ENCODE results near the gene GPR17. TPM values are rescaled to one million over a fixed set of nuclear protein-coding genes. Genes with fewer than 3 reads are reported as not detected.

GPR17 gene
- total and polyA plus RNA-seq, 9 of the 15 experiments (the other 6 are each of a cell fraction or from before 2014, with no cell fraction given): not detected

GRCh38 chr2:127624320-127624755, 21.6 kb upstream of the GPR17 start:
- H4K20me1 ChIP-seq (replicated peaks; ENCODE audit: control insufficient read depth, insufficient read depth, low read length): peaks cover 5% of the 10 kb centered on the region; the same call in 1 of the 2 replicates
- no peak overlapping the region for H3K27ac ChIP-seq (ENCODE audit: extremely low read depth, low read depth, low read length)
- TF ChIP-seq KLF10 (CRISPR knock-in tag; IDR thresholded peaks at IDR 0.05): no peak
- no peak for TF ChIP-seq NCOA2 (IDR thresholded peaks at IDR 0.05; ENCODE audit: partially characterized antibody in 2 of 2)
- peaks cover 0 to 26% of the 10 kb centered on the region in 2 experiments; a peak in 3 of 5 replicates for H3K4me1 ChIP-seq (replicated peaks in 1 of 2; ENCODE audit: control insufficient read depth in 2 of 2, insufficient read depth in 2 of 2, low read length in 2 of 2)
- FAIRE-seq (no peak), ATAC-seq (no peak), DNase-seq (ENCODE audit: extremely low read depth in 1 of 4, low spot score in 3 of 4) (no peak)
- no peak overlapping the region for H3K4me2 ChIP-seq (ENCODE audit: insufficient read depth, low read length)
- CTCF ChIA-PET (ENCODE audit: low intra/inter-chr PET ratio): no interaction called here
- no peaks in the 10 kb centered on the region for H3K9me1 ChIP-seq (ENCODE audit: control insufficient read depth, insufficient read depth, low read length)
- no peaks in the 10 kb centered on the region for H3K9me3 ChIP-seq (replicated peaks; ENCODE audit: control insufficient read depth, insufficient read depth, low read depth, low read length)
- no peak overlapping the region for H3K9ac ChIP-seq (ENCODE audit: insufficient read depth in 1 of 2, low read depth in 2 of 2, low read length in 2 of 2)
- WGBS (ENCODE audit: insufficient coverage, low coverage, missing lambda C conversion rate): 2% methylated on average over 5 of the region's 5 CpGs
- H3K27me3 ChIP-seq (ENCODE audit: control insufficient read depth in 2 of 2, insufficient read depth in 2 of 2, low read length in 2 of 2): peaks cover 41 to 81% of the 10 kb centered on the region in 2 experiments; a peak in 4 of 5 replicates
- H2AFZ ChIP-seq (ENCODE audit: low read depth, low read length): no peak overlapping the region
- no peaks in the 10 kb centered on the region for H3K36me3 ChIP-seq (ENCODE audit: control insufficient read depth, insufficient read depth, low read length)
- H3K4me3 ChIP-seq: no peak overlapping the region
- no peaks in the 10 kb centered on the region for H3K79me2 ChIP-seq (ENCODE audit: control insufficient read depth, insufficient read depth, low read length)
- POLR2A ChIA-PET: interaction anchor here (0.6 kb wide), 1 partner anchor 17 kb away, joined by 3 read pairs; no protein-coding TSS in a partner anchor
- intact Hi-C loops (cut with micrococcal nuclease): no loop called here
- BruUV-seq (replicated peaks): no TSS peak
- in situ Hi-C loops (cut with MboI): no loop called here

- Histone ChIP-seq H3K79me2 (ENCODE audit: control insufficient read depth, insufficient read depth, low read length) (no peaks in the 10 kb centered on the region), H4K20me1 (replicated peaks; ENCODE audit: control insufficient read depth, insufficient read depth, low read length) (peaks cover 5% of the 10 kb centered on the region; the same call in 1 of the 2 replicates), H2AFZ (ENCODE audit: low read depth, low read length) (no peak overlapping the region), H3K36me3 (ENCODE audit: control insufficient read depth, insufficient read depth, low read length) (no peaks in the 10 kb centered on the region), H3K9ac (ENCODE audit: insufficient read depth in 1 of 2, low read depth in 2 of 2, low read length in 2 of 2) (no peak overlapping the region), H3K4me3 (no peak overlapping the region), H3K9me1 (ENCODE audit: control insufficient read depth, insufficient read depth, low read length) (no peaks in the 10 kb centered on the region), H3K4me2 (ENCODE audit: insufficient read depth, low read length) (no peak overlapping the region), H3K27ac (ENCODE audit: extremely low read depth, low read depth, low read length) (no peak overlapping the region), H3K9me3 (replicated peaks; ENCODE audit: control insufficient read depth, insufficient read depth, low read depth, low read length) (no peaks in the 10 kb centered on the region), H3K4me1 (replicated peaks in 1 of 2; ENCODE audit: control insufficient read depth in 2 of 2, insufficient read depth in 2 of 2, low read length in 2 of 2) (peaks cover 0 to 26% of the 10 kb centered on the region in 2 experiments; a peak in 3 of 5 replicates), H3K27me3 (ENCODE audit: control insufficient read depth in 2 of 2, insufficient read depth in 2 of 2, low read length in 2 of 2) (peaks cover 38 to 81% of the 10 kb centered on the region in 2 experiments; a peak in 4 of 5 replicates)
- ChIA-PET CTCF (ENCODE audit: low intra/inter-chr PET ratio) (no interaction called here), POLR2A (interaction anchor here (0.6 to 1.0 kb wide), 5 partner anchors 15 to 671 kb away, joined by 3 read pairs; no protein-coding TSS in a partner anchor)
- intact Hi-C loops (cut with micrococcal nuclease) (no loop called here), in situ Hi-C loops (cut with MboI) (no loop called here)
- ATAC-seq (peak; percentile 42; the same call in 2 of the 3 replicates), FAIRE-seq (no peak), DNase-seq (ENCODE audit: extremely low read depth in 1 of 4, low spot score in 3 of 4) (no peak)
- WGBS (ENCODE audit: insufficient coverage, low coverage, missing lambda C conversion rate): 3% methylated on average over 19 of the region's 23 CpGs
- no TSS peak for BruUV-seq (replicated peaks)
- TF ChIP-seq TFAP4 (CRISPR knock-in tag; IDR thresholded peaks at IDR 0.05; ENCODE audit: borderline replicate concordance): no peak
- no peak for TF ChIP-seq GABPB2 (CRISPR knock-in tag; conservative IDR thresholded peaks at IDR 0.05)
- no peak for TF ChIP-seq PHF20 (IDR thresholded peaks at IDR 0.05; ENCODE audit: partially characterized antibody)
- no peak for TF ChIP-seq PHF8 (IDR thresholded peaks at IDR 0.05; ENCODE audit: borderline replicate concordance, low read length)
- no peak for TF ChIP-seq ZNF449 (CRISPR knock-in tag; IDR thresholded peaks at IDR 0.05)
- TF ChIP-seq MTA3 (IDR thresholded peaks at IDR 0.05; ENCODE audit: borderline replicate concordance): no peak
These were observed 21.0 kb upstream of the GPR17 start for GRCh38 chr2:127624756-127625571.

Data from K562 (cell line).